LNCAP (cell line): ENCODE measurements around the gene MAPK8IP2.

Experiments
- TF ChIP-seq, protein P1 (sequence below): fragments of 450-650 bp; IDR thresholded peaks from 2 replicates; pipeline ENCODE4 v1.5.1; 2017; ENCODE audit warnings: mild to moderate bottlenecking

Gene MAPK8IP2

DNA sequence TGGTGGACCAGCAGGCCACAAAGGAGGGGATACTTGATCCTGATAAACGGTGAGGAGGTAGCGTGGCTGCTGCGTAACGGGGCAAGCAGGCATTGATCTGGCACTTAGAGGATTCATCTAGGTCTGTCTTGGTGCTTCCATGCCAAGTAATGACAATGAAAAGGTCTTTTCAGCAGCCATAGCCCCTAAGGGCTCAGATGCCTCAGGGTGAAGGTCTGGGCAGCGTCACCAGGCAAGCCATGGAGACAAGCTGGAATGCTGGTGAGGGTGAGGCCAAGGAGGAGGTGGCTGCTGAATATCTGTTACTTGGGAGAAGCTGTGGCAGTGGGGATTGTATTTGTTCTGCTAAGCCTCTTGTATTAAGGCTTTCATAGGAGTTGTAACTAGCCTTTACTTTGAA is 13.2 kb upstream of the MAPK8IP2 start:
- TF ChIP-seq, protein P1, sequence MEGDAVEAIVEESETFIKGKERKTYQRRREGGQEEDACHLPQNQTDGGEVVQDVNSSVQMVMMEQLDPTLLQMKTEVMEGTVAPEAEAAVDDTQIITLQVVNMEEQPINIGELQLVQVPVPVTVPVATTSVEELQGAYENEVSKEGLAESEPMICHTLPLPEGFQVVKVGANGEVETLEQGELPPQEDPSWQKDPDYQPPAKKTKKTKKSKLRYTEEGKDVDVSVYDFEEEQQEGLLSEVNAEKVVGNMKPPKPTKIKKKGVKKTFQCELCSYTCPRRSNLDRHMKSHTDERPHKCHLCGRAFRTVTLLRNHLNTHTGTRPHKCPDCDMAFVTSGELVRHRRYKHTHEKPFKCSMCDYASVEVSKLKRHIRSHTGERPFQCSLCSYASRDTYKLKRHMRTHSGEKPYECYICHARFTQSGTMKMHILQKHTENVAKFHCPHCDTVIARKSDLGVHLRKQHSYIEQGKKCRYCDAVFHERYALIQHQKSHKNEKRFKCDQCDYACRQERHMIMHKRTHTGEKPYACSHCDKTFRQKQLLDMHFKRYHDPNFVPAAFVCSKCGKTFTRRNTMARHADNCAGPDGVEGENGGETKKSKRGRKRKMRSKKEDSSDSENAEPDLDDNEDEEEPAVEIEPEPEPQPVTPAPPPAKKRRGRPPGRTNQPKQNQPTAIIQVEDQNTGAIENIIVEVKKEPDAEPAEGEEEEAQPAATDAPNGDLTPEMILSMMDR: no peak

DNA sequence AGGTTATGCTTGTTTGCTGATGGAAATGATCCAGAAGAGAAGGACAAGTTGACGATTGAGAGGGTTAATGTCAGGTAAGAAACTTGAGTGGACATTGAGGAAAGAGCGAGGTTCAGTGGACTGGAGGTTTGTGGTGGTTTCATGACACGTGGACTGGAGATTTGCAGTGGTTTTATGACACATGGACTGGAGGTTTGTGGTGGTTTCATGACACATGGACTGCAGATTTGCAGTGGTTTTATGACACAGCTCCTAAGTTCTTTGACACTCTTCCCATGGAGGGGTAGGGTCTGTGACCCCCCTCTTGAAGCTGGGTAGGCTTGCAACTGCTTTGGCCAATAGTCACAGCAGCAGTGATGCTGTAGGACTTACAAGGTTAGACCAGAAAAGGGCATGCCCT is 5.4 kb upstream of the MAPK8IP2 start:
- TF ChIP-seq, protein P1: no peak

DNA sequence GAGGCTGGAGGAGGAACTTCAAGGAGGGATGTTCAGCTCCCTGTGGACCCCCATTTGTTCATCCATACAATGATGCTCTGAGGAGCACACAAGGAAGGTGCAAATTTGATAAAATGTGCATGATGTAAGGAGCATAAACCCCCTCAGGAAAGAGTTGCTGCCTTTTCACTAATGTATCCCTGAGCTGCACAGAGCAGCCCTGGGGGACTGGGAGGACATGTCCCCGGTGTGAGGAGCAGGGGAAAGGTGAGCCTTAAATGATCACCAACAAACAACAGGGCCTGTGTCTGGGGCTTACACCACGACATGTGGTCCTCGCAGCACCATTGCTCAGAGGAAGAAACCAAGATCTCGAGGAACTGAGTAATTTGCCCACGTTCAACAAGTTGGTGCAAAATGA is 3.5 kb upstream of the MAPK8IP2 start:
- TF ChIP-seq, protein P1: no peak

- TF ChIP-seq, protein P1: no peak
Observed at GRCh38 chr22:50599816-50600455, 657 bp upstream of the MAPK8IP2 start.

DNA sequence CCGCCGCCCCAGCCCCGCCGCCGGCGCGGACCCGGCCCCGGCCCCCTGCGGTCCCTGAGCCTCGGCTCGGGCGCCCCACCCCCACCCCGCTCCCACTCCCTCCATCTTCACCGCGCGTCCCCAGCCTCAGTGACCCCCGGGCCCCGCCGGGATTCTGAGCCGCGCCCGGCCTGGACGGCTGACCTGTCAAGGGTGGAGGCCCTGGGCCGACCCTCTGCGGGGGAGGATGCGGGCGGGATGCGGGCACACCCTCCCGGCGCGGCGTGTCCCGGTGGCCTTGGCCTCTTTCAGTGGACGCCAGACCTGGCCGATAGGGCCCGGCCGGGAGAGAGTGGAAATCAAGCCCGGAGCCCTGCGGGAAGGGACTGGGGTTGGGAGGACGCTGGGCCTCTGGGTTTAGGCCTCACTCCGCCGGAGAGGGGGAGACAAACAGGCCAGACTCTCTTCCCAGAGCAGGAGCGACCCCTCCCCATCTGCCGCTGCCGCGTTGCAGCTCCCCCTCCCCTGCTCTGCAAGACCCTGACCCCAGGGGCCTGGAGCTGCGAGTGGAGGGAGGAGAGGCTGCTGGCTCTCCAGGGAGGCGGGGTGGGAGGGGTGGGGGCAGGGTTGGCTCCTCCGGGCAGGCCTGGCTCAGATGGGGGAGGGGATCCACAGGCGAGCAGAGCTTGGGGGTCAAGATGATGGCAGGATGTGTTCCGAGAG is 525 bp downstream of the MAPK8IP2 start:
- TF ChIP-seq, protein P1: no peak

GRCh38 chr22:50601669-50602337 is 1.2 kb downstream of the MAPK8IP2 start:
- TF ChIP-seq, protein P1: no peak

DNA sequence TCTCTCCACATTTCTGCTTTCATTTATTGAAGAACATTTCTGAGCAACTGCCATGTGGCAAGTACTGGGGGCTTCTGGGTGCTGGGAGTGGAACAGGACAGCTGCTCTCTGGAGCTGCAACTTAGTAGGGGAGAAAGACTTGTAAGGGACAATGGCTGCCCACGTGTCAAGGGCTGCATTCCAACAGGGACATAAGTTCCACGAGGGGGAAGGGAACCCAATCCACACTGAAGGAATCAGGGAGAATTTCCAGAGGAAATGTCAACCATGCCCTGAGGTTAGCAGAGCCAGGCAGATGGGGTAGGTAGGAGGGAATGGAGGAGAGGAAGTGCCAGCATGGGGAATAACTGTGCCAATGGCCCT is 1.7 kb downstream of the MAPK8IP2 start:
- TF ChIP-seq, protein P1: no peak
